HS-27A (cell line): Measurements from ENCODE around the gene IRF2.

ENCODE experiments used
- DNase-seq: peaks from one replicate; pipeline ENCODE4 v3.0.0-alpha.2; 2012; ENCODE audit warnings: low read depth, missing footprints

IRF2 gene

GRCh38 chr4:184473499-184474262 is 669 bp downstream of the IRF2 start:
- no peak for DNase-seq

GRCh38 chr4:184472614-184473498 is 1.5 kb downstream of the IRF2 start:
- DNase-seq = no peak

- no peak for DNase-seq
Observed at GRCh38 chr4:184471881-184472613, 2.3 kb downstream of the IRF2 start.

GRCh38 chr4:184470785-184471110 is 3.6 kb downstream of the IRF2 start:
- no peak for DNase-seq

GRCh38 chr4:184466634-184467033 is 7.7 kb downstream of the IRF2 start:
- DNase-seq = no peak

GRCh38 chr4:184464759-184465454 is 9.4 kb downstream of the IRF2 start:
- no peak for DNase-seq

- DNase-seq = no peak
Observed at GRCh38 chr4:184463856-184464255, 10.5 kb downstream of the IRF2 start.

GRCh38 chr4:184463158-184463557 is 11.2 kb downstream of the IRF2 start:
- no peak for DNase-seq

- DNase-seq = no peak
Observed at GRCh38 chr4:184462724-184463123, 11.6 kb downstream of the IRF2 start.

GRCh38 chr4:184461711-184462441 is 12.5 kb downstream of the IRF2 start:
- no peak for DNase-seq

GRCh38 chr4:184460499-184461285 is 13.7 kb downstream of the IRF2 start:
- no peak for DNase-seq

GRCh38 chr4:184459413-184459812 is 14.9 kb downstream of the IRF2 start:
- DNase-seq = no peak

GRCh38 chr4:184457535-184458249 is 16.7 kb downstream of the IRF2 start:
- DNase-seq = no peak

- no peak for DNase-seq
Observed at GRCh38 chr4:184456337-184456736, 18.0 kb downstream of the IRF2 start.

GRCh38 chr4:184455299-184455698 is 19.1 kb downstream of the IRF2 start:
- no peak for DNase-seq

GRCh38 chr4:184453365-184454160 is 20.8 kb downstream of the IRF2 start:
- DNase-seq = no peak

- no peak for DNase-seq
Observed at GRCh38 chr4:184452740-184453139, 21.6 kb downstream of the IRF2 start.

GRCh38 chr4:184451726-184452125 is 22.6 kb downstream of the IRF2 start:
- no peak for DNase-seq
